KMS-11 (cell line): ENCODE measurements around the gene KLHL20.
"Not testable (repeated sequence)": the region's sequence is repeated elsewhere in the genome, so short reads cannot be mapped to it uniquely, and the experiment has no call there.

Experiments used
- H2AFZ ChIP-seq: fragments of 200-600 bp; sonication (generic); 2 replicates; pipeline ENCODE4 v1.6.1; 2016; ENCODE audit warnings: antibody characterized with exemption, mixed run types, low read depth
- H3K27ac ChIP-seq: fragments of 200-600 bp; sonication (generic); 2 replicates; pipeline ENCODE4 v1.6.1; 2016; ENCODE audit warnings: mild to moderate bottlenecking, mixed run types
- H3K27me3 ChIP-seq: fragments of 200-600 bp; sonication (generic); 2 replicates; pipeline ENCODE4 v1.6.1; 2017; ENCODE audit warnings: mild to moderate bottlenecking, low read depth, mixed run types, moderate library complexity; ENCODE audit not compliant: insufficient read depth
- H3K36me3 ChIP-seq: fragments of 200-600 bp; sonication (generic); 2 replicates; pipeline ENCODE4 v1.6.1; 2017; ENCODE audit warnings: mild to moderate bottlenecking, mixed run types; ENCODE audit not compliant: insufficient read depth
- H3K4me1 ChIP-seq: fragments of 200-600 bp; sonication (generic); 2 replicates; pipeline ENCODE4 v1.6.1; 2016; ENCODE audit warnings: mild to moderate bottlenecking, low read depth, mixed run types; ENCODE audit not compliant: poor library complexity, severe bottlenecking
- H3K4me2 ChIP-seq: fragments of 200-600 bp; sonication (generic); 2 replicates; pipeline ENCODE4 v1.7.0; 2016; ENCODE audit warnings: mild to moderate bottlenecking, mixed run types
- H3K4me3 ChIP-seq: fragments of 200-600 bp; sonication (generic); IDR thresholded peaks from 2 replicates; pipeline ENCODE4 v1.6.1; 2017; ENCODE audit warnings: low read depth, low read length, mixed read lengths; ENCODE audit not compliant: insufficient read depth
- H3K79me2 ChIP-seq: fragments of 200-600 bp; sonication (generic); 2 replicates; pipeline ENCODE4 v1.6.1; 2016; ENCODE audit warnings: low read depth, mixed run types; ENCODE audit not compliant: insufficient read depth
- H3K9ac ChIP-seq: fragments of 200-600 bp; sonication (generic); 2 replicates; pipeline ENCODE4 v1.6.1; 2016; ENCODE audit warnings: mild to moderate bottlenecking, mixed run types
- H4K20me1 ChIP-seq: fragments of 200-600 bp; sonication (generic); 2 replicates; pipeline ENCODE4 v1.6.1; 2016; ENCODE audit warnings: mild to moderate bottlenecking, mixed run types; ENCODE audit not compliant: insufficient read depth
- CTCF ChIP-seq: fragments of 200-600 bp; sonication (generic); conservative IDR thresholded peaks from 2 replicates; pipeline ENCODE4 v1.6.1; 2017; ENCODE audit warnings: low read depth, mild to moderate bottlenecking, antibody characterized with exemption, low read length, moderate library complexity, mixed read lengths

The KLHL20 gene

DNA sequence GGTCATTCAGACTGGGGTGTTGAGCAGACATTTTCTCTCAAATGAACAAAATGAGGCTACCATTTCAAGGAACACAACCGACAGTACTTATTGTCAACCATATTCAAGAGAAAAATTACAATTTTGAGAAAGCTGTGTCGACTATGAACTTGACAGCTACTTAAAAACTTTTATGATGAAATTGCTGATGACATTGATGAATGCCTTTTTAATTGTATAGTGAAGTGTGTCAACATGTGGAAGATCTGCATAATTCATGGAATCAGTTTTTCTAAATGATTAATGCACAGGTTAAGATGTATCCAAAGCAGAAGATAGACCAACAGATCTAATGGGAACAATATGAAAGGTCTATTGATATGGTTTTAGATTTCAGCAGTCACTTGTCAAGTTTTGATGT is 75.1 kb downstream of the KLHL20 start:
- TF ChIP-seq CTCF = no peak
- H3K4me3 ChIP-seq = no peak overlapping the region
- H3K27me3 ChIP-seq = no peaks in the 10 kb centered on the region
- H3K36me3 ChIP-seq = no peaks in the 10 kb centered on the region
- no peak overlapping the region for H3K9ac ChIP-seq
- H3K79me2 ChIP-seq = no peaks in the 10 kb centered on the region
- H3K4me2 ChIP-seq = no peak overlapping the region
- no peak overlapping the region for H3K27ac ChIP-seq
- H2AFZ ChIP-seq = no peak overlapping the region
- no peaks in the 10 kb centered on the region for H4K20me1 ChIP-seq
- H3K4me1 ChIP-seq = no peaks in the 10 kb centered on the region

GRCh38 chr1:173798078-173798477 is 83.3 kb downstream of the KLHL20 start:
- Histone ChIP-seq H2AFZ (no peak overlapping the region), H3K27me3 (no peaks in the 10 kb centered on the region), H3K4me3 (no peak overlapping the region), H3K27ac (no peak overlapping the region), H4K20me1 (no peaks in the 10 kb centered on the region), H3K36me3 (no peaks in the 10 kb centered on the region), H3K4me1 (no peaks in the 10 kb centered on the region), H3K4me2 (no peak overlapping the region), H3K9ac (no peak overlapping the region), H3K79me2 (no peaks in the 10 kb centered on the region)
- TF ChIP-seq CTCF = no peak

GRCh38 chr1:173799995-173800394 is 85.2 kb downstream of the KLHL20 start:
- not testable (repeated sequence) for H3K79me2 ChIP-seq, H2AFZ ChIP-seq, H3K4me1 ChIP-seq, H3K9ac ChIP-seq, H3K4me2 ChIP-seq, H4K20me1 ChIP-seq, H3K27ac ChIP-seq, H3K27me3 ChIP-seq, H3K36me3 ChIP-seq, H3K4me3 ChIP-seq

DNA sequence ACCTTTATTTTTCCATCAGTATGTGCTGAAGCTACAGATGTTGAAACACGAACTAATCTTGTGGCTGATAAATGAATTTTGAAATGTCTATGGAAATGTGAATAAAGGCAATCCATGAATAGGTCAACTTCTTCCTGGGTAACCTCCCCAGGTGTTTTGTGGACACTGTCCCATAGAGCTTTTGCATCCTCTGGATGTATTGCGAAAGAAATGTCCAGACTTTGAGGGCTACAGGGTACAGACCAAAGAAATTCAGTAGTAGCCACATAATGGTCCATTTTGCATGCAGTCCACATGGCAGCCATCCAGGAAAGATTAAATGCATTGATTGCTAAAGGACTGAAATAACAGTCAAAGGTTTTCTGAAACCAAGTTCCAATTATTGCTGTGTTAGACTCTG is 88.2 kb downstream of the KLHL20 start:
- Histone ChIP-seq H3K9ac (no peak overlapping the region), H3K4me3 (no peak overlapping the region), H3K79me2 (0 out of 2 replicates have a peak, but pooled peaks cover under 1% of the 10 kb centered on the region), H3K27me3 (no peaks in the 10 kb centered on the region), H3K36me3 (peaks cover 8% of the 10 kb centered on the region; the same call in 1 of the 2 replicates), H3K4me2 (no peak overlapping the region), H4K20me1 (no peaks in the 10 kb centered on the region), H2AFZ (no peak overlapping the region), H3K4me1 (no peaks in the 10 kb centered on the region), H3K27ac (no peak overlapping the region)
- TF ChIP-seq CTCF = no peak

- not testable (repeated sequence) for H3K4me3 ChIP-seq, H3K27me3 ChIP-seq, H3K4me2 ChIP-seq, H3K36me3 ChIP-seq, H3K9ac ChIP-seq, H4K20me1 ChIP-seq, H3K27ac ChIP-seq, H2AFZ ChIP-seq, H3K4me1 ChIP-seq
- H3K79me2 ChIP-seq = peaks cover 80% of the 10 kb centered on the region
Measured at GRCh38 chr1:173813654-173814053, 98.9 kb downstream of the KLHL20 start.
